Stimulated activated CD8-positive, alpha-beta memory T cell treated with anti-CD3 and anti-CD28 coated beads, Interleukin-4, amount 100 ng/mL, for 24 hours (primary cell): ENCODE measurements around the gene NOX5.

Source experiments
- DNase-seq: peaks from one replicate; pipeline ENCODE4 v3.0.0-alpha.2; 2020; ENCODE audit warnings: low read depth

NOX5 gene

DNA sequence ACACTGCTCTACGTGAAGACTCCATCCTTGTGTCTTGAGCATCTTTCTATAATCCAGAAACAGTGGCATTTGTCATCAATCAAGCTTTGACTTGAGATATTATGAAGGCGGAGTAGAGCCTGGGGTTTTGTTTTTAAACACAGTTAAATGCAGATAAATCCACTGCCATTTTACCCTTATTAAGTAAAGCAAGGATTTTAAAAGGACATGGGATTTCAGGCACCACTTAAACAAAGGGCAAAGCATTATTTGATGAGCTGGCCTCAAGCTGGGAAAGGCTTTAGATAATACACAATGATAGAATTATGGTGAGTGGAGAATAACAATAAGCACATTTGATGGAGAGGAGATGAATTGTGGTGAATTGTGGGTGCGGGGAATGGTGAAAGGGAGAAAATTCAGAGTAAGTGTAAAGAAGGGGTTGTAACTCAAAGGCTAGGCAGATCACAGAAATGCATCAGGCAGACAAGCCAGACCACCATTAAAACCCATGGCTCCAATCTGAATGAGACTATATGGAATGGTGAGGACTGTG is 91.0 kb downstream of the NOX5 start:
- DNase-seq, result no peak

DNA sequence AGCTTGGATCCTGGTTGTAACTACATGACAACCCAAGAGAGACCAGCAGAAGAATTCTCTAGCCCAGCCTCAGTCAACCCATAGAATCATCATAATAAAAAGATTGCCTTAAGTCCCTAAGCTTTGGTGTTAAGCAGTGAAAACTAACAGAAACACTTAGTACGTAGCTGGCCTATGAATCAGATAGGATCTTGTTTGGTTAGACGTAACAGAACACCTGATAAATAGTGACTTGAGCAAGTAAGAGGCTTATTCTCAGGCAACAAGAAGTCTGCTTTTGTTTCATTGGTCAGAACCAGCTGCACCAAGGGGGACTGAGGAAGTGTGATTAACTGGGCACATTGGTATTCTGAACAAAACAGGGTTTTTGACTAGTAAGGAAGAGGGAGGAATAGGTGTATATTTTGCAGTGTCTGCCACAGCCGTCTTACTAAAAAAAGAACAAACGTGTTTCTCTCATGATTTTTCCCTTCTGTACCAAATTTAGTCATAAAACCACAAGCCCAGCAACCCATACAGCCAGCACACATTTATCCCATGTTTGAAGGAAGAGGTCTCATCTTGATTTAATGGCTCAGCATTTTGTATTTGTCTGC is 92.6 kb downstream of the NOX5 start:
- DNase-seq, result no peak
